ENCODE results near the gene HLA-DRB5. TPM values are rescaled to one million over a fixed set of nuclear protein-coding genes. Genes with fewer than 3 reads are reported as not detected.

Gene HLA-DRB5
- total RNA-seq, 1 experiment from 2014 or later, result 4.2 TPM

DNA sequence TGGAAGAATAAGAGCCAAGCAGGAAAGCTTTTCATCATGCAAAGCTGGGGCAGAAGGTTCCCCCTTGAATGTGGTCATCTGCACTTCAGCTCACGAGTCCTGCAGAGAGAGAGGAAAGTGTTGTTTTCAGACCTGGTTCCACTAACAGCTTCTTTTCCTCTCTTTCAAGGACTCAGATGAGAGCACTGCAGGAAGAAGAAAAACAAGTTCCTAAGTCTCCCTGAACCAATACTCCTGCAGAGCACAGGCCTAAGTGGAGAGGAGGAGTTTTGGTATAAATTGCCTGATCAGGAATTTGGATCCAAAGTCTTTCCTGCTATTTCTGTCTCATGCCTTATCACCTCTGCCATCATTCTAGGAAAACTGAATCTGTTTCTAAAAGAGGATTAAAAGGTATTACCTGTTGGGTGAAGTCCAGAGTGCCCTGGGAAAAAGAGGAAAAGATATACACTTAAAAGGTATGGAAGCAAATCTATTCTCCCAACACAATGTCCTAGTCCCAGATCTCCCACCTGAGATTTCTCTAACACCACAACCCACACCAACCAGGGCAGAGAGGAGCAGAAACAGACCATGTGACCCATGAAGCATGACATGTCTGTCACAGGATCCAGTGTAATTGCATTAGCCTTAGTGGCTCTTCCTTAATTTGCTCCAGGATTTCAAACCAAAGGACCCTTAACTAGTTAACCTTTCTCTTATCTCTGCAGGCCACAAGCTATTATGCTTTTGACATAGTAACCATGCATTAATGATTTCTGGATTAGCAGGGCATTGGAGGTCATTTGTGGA is 12.2 kb downstream of the HLA-DRB5 start:
- Histone ChIP-seq H3K4me1 (ENCODE audit: insufficient read depth, low read length) (no peaks in the 10 kb centered on the region), H2AK5ac (ENCODE audit: insufficient read length, low read length) (no peak overlapping the region), H3T11ph (ENCODE audit: low read length) (no peak overlapping the region), H2BK15ac (ENCODE audit: low read depth, low read length) (no peak overlapping the region), H4K5ac (ENCODE audit: insufficient read length, low read depth, low read length) (no peak overlapping the region), H3K4ac (ENCODE audit: low read depth, low read length) (no peak overlapping the region), H3K9ac (ENCODE audit: extremely low read depth, insufficient read length, low read length) (no peak overlapping the region), H3K9me3 (ENCODE audit: control insufficient read depth, low read depth, low read length) (no peaks in the 10 kb centered on the region), H3K23me2 (ENCODE audit: insufficient read length, low read depth, low read length, poor library complexity, severe bottlenecking) (peaks cover 10% of the 10 kb centered on the region), H3K79me1 (ENCODE audit: insufficient read depth, low read depth, low read length, poor library complexity, severe bottlenecking) (no peaks in the 10 kb centered on the region), H3K56ac (ENCODE audit: insufficient read length, low read depth, low read length) (no peak overlapping the region), H2BK12ac (ENCODE audit: insufficient read length, low read depth, low read length) (no peak overlapping the region), H4K8ac (replicated peaks; ENCODE audit: insufficient read length, low read depth, low read length) (no peak overlapping the region), H4K20me1 (ENCODE audit: control insufficient read depth, insufficient read depth, insufficient read length) (no peaks in the 10 kb centered on the region), H2BK5ac (ENCODE audit: insufficient read length, low read length) (no peak overlapping the region), H2BK120ac (ENCODE audit: low read depth, low read length, poor library complexity, severe bottlenecking) (no peak overlapping the region), H3K27me3 (ENCODE audit: insufficient read depth, low read length) (peaks cover 7% of the 10 kb centered on the region; the same call in 1 of the 2 replicates), H3K23ac (ENCODE audit: insufficient read length, low read depth, low read length) (no peak overlapping the region), H3K27ac (ENCODE audit: insufficient read length, low read depth, low read length) (no peak overlapping the region), H4K91ac (ENCODE audit: insufficient read length, low read depth, low read length) (no peak overlapping the region), H2AFZ (ENCODE audit: low read length) (no peak overlapping the region), H3K14ac (ENCODE audit: insufficient read depth, low read length) (no peak overlapping the region), H3K79me2 (ENCODE audit: insufficient read depth, low read length) (no peaks in the 10 kb centered on the region), H2BK20ac (ENCODE audit: low read depth, low read length, poor library complexity, severe bottlenecking) (no peak overlapping the region), H3K18ac (ENCODE audit: insufficient read length, low read depth, low read length) (no peak overlapping the region), H3K4me2 (ENCODE audit: insufficient read depth, insufficient read length, low read length) (no peak overlapping the region)
- Mint-ChIP-seq H3K9me3 (no peaks in the 10 kb centered on the region; a peak in 1 of 5 replicates), H3K4me3 (no peak overlapping the region), H3K27ac (peak overlapping the region in 2 of 3 experiments; percentile 7 to 50; a peak in 1 of 7 replicates), H3K36me3 (ENCODE audit: insufficient read depth in 1 of 3, low read depth in 3 of 3) (no peaks in the 10 kb centered on the region), H3K27me3 (ENCODE audit: low read depth) (peaks cover 18% of the 10 kb centered on the region), H3K4me1 (peaks cover 14% of the 10 kb centered on the region in 2 experiments)
- no peak for DNase-seq
- WGBS (ENCODE audit: extremely low coverage, insufficient read length, low lambda C conversion rate), result no CpG with 5 or more reads among the region's 1 CpG
- TF ChIP-seq, protein P1, sequence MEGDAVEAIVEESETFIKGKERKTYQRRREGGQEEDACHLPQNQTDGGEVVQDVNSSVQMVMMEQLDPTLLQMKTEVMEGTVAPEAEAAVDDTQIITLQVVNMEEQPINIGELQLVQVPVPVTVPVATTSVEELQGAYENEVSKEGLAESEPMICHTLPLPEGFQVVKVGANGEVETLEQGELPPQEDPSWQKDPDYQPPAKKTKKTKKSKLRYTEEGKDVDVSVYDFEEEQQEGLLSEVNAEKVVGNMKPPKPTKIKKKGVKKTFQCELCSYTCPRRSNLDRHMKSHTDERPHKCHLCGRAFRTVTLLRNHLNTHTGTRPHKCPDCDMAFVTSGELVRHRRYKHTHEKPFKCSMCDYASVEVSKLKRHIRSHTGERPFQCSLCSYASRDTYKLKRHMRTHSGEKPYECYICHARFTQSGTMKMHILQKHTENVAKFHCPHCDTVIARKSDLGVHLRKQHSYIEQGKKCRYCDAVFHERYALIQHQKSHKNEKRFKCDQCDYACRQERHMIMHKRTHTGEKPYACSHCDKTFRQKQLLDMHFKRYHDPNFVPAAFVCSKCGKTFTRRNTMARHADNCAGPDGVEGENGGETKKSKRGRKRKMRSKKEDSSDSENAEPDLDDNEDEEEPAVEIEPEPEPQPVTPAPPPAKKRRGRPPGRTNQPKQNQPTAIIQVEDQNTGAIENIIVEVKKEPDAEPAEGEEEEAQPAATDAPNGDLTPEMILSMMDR (conservative IDR thresholded peaks at IDR 0.05), result no peak

Measured in H9 (cell line).